Neural progenitor cell (in vitro differentiated cells): ENCODE results near the gene STAT2.
"Not testable (repeated sequence)": the region's sequence is repeated elsewhere in the genome, so short reads cannot be mapped to it uniquely, and the experiment has no call there.

Experiments
- CTCF ChIP-seq: fragments of 200-600 bp; sonication (generic); IDR thresholded peaks from 2 replicates; pipeline ENCODE4 v1.5.1; 2017; ENCODE audit warnings: antibody characterized with exemption, mild to moderate bottlenecking
- EZH2phosphoT487 ChIP-seq: fragments of 200-600 bp; sonication (generic); IDR thresholded peaks from 2 replicates; pipeline ENCODE4 v1.6.1; 2017; ENCODE audit warnings: antibody characterized with exemption

GRCh38 chr12:56335527-56335926 lies 24.4 kb downstream of the STAT2 start:
- not testable (repeated sequence) for TF ChIP-seq CTCF, EZH2phosphoT487
